Activated naive CD8-positive, alpha-beta T cell treated with anti-CD3 and anti-CD28 coated beads for 36 hours (primary cell): ENCODE measurements around the gene GADD45B. TPM values are rescaled to one million over a fixed set of nuclear protein-coding genes. Genes with fewer than 3 reads are reported as not detected.

Experiments used
- DNase-seq: peaks from one replicate; pipeline ENCODE4 v3.0.0; 2021
- H3K27ac Mint-ChIP-seq: one replicate; pipeline ENCODE4 v1.8.0; 2022; ENCODE audit warnings: mild to moderate bottlenecking, moderate library complexity, mixed read lengths
- H3K27me3 Mint-ChIP-seq: one replicate; pipeline ENCODE4 v1.8.0; 2022; ENCODE audit warnings: mild to moderate bottlenecking, mixed read lengths
- H3K36me3 Mint-ChIP-seq: one replicate; pipeline ENCODE4 v1.8.0; 2021; ENCODE audit warnings: mild to moderate bottlenecking, mixed read lengths
- H3K4me1 Mint-ChIP-seq: one replicate; pipeline ENCODE4 v1.8.0; 2021; ENCODE audit warnings: mixed read lengths
- H3K4me3 Mint-ChIP-seq: one replicate; pipeline ENCODE4 v1.8.0; 2022; ENCODE audit warnings: mild to moderate bottlenecking, moderate library complexity, mixed read lengths
- H3K9me3 Mint-ChIP-seq: one replicate; pipeline ENCODE4 v1.8.0; 2022; ENCODE audit warnings: mixed read lengths
- total RNA-seq, 2 experiments: library from RNA; stranded (reverse); gene quantifications; one replicate each; pipeline ENCODE4 v1.2.3, GENCODE V29; 2021

GADD45B gene
- total RNA-seq, 2 experiments from 2014 or later: 83.0 to 97.2 TPM

DNA sequence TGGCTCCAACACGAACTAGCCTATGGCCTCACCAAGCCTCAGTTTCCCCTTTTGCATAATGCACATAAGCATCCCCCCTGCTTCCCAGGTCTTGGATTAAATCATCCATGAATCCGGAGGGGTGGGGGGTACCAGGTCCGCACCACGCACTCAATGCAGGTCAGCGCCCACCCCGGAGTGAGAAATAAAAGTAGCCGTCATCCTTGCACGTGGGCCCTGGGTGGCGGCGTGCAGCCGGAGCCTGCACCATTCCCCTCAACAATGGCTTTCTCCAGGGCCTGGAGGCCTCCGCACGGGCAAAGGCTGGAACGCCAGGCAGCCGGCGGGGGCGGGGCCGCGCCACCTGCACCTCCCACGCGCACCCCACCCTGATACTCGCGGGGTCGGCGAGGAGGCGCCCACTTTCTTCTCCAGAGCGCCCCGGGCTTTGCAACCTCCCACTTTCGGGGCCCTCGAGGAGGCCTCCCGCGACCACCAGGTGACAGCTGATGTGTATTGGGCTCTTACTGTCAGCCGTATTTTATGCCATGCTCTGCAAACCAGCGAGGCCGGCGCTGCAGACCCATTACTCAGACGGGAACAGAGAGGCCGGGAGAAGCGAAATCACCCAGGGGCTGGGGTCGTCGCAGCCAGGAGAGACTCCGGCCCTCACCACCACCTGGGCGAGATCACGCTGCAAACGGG, 767 bp upstream of the GADD45B start:
- Mint-ChIP-seq H3K27ac (peak overlapping the region; percentile 98), H3K36me3 (peaks cover 29% of the 10 kb centered on the region), H3K4me3 (peak overlapping the region; percentile 100), H3K9me3 (no peaks in the 10 kb centered on the region), H3K27me3 (peaks cover 3% of the 10 kb centered on the region), H3K4me1 (peaks cover 23% of the 10 kb centered on the region)
- DNase-seq: peak; percentile 83

DNA sequence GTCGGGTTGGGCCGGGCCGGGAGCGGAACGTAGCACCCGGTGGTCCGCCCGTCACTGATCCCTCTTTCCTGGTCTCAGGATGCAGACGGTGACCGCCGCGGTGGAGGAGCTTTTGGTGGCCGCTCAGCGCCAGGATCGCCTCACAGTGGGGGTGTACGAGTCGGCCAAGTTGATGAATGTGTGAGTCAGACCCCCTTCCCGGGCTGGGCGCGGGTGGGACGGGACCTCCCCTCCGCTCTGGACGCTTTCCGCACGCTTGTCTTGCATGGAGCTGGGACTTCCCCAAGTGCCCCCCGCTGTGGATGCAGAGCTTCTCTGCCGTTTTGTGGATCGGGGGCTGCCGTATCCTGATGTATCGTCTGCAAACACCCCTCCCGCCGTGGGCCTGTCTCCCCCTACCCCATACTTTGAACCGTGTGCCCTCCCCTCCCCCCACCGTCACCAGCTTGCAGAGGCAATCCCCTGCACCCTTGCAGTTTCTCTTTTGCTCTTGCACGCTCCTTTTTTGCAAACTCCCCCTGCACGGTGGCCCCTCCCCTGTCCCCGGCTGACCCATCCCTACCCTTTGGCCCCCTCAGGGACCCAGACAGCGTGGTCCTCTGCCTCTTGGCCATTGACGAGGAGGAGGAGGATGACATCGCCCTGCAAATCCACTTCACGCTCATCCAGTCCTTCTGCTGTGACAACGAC, 669 bp downstream of the GADD45B start:
- Mint-ChIP-seq H3K36me3 (peaks cover 29% of the 10 kb centered on the region), H3K4me3 (peak overlapping the region; percentile 100), H3K4me1 (peaks cover 23% of the 10 kb centered on the region), H3K9me3 (peaks cover 2% of the 10 kb centered on the region), H3K27me3 (peaks cover 3% of the 10 kb centered on the region), H3K27ac (peak overlapping the region; percentile 98)
- peak; percentile 81 for DNase-seq

DNA sequence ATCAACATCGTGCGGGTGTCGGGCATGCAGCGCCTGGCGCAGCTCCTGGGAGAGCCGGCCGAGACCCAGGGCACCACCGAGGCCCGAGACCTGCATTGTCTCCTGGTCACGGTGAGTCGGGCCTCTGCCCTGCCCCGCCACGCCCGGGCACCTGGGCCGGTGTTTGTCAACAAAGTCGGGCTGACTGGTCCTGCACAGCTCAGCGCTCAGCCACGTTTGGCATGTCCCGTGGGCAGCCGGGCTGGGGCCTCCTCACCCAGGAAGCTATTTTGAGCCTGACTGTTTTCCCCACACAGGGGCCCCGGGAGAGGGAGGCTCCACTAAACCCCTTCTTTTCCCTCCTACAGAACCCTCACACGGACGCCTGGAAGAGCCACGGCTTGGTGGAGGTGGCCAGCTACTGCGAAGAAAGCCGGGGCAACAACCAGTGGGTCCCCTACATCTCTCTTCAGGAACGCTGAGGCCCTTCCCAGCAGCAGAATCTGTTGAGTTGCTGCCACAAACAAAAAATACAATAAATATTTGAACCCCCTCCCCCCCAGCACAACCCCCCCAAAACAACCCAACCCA, 1.3 kb downstream of the GADD45B start:
- no peak for DNase-seq
- H3K9me3 Mint-ChIP-seq: peaks cover 3% of the 10 kb centered on the region

DNA sequence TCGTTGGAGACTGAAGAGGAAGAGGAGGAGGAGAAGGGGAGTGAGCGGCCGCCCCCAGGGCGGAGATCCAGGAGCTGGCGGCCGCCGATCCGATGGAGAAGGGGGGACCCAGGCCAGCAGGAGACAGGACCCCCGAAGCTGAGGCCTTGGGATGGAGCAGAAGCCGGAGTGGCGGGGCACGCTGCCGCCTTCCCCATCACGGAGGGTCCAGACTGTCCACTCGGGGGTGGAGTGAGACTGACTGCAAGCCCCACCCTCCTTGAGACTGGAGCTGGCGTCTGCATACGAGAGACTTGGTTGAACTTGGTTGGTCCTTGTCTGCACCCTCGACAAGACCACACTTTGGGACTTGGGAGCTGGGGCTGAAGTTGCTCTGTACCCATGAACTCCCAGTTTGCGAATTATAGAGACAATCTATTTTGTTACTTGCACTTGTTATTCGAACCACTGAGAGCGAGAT, 1.8 kb downstream of the GADD45B start:
- Mint-ChIP-seq H3K4me1 (peaks cover 23% of the 10 kb centered on the region), H3K27me3 (peaks cover 3% of the 10 kb centered on the region), H3K36me3 (peaks cover 33% of the 10 kb centered on the region), H3K4me3 (peak overlapping the region; percentile 100), H3K9me3 (peaks cover 7% of the 10 kb centered on the region), H3K27ac (peak overlapping the region; percentile 98)
- DNase-seq: peak; percentile 33

More for the DNA sequence above, 1.3 kb downstream of the GADD45B start:
- peaks cover 23% of the 10 kb centered on the region for H3K4me1 Mint-ChIP-seq
- peak overlapping the region; percentile 100 for H3K4me3 Mint-ChIP-seq
- H3K27ac Mint-ChIP-seq: peak overlapping the region; percentile 98
- H3K36me3 Mint-ChIP-seq: peaks cover 29% of the 10 kb centered on the region
- peaks cover 3% of the 10 kb centered on the region for H3K27me3 Mint-ChIP-seq

DNA sequence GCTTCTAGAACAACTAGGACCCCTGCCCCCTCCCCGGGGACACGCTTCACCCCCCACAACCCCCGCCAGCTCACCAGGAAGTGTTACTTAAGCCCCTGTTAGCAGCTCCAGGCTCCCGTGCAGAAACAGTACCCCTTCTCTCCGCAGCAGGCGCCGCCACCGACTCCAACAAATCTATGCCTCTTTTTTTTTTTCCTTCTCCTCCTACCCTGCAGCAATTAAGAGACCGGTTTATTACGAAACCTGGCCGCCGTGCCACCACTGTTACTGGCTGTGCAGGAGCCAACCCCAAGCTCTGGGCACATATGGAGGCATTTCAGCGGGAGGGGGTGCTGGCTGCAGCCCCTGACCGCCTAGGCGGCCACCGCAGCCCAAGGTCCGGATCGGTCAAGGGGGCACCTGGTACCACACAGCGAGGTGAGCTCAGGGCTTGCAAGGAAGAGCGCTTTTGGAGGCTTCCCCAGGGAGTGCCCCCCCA, 2.4 kb downstream of the GADD45B start:
- peak overlapping the region; percentile 98 for H3K27ac Mint-ChIP-seq
- peak overlapping the region; percentile 100 for H3K4me3 Mint-ChIP-seq
- peaks cover 3% of the 10 kb centered on the region for H3K27me3 Mint-ChIP-seq
- H3K4me1 Mint-ChIP-seq: peaks cover 23% of the 10 kb centered on the region
- H3K9me3 Mint-ChIP-seq: peaks cover 12% of the 10 kb centered on the region
- peaks cover 36% of the 10 kb centered on the region for H3K36me3 Mint-ChIP-seq
- peak; percentile 61 for DNase-seq

DNA sequence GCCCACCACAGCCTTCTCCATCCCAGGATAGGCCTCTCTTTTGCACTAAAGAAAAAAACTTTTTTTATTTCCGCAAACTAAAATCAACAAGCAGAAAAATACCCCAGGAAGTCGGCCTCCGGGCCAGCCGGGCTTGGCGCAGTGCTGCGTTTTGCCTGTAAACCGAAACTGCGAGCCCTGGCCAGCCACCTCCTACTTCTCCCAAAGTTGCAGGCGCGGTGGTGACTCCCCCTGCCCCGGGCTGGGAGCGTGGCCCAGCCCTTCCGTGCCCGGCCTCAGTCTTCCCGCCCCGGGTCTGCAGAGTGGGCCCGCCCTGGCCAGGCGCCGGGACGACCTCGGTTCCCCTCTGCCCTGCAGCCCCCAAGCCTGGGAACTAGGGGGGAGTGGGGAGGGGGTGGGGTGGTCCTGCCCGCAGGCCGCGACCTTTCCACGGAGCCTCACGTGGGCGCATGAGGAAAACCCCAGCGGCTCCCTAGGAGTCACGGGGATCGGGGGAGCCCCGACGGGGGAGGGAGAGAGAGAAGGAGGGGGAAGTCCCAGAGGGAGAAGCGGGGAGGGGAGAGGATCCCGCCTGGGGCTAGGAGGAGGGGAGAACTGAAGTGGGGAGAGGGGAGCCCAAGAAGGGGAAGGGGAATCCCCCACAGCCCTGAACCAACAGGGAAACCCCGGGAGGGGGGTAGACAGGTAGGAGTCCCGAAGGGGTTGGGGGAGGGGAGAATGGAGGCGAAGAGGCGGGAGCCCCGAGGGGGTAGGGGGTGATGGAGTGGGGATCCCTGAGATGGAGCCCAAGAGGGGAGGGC, 3.0 kb downstream of the GADD45B start:
- Mint-ChIP-seq H3K4me3 (peak overlapping the region; percentile 100), H3K27me3 (peaks cover 3% of the 10 kb centered on the region), H3K4me1 (peaks cover 23% of the 10 kb centered on the region), H3K36me3 (peaks cover 39% of the 10 kb centered on the region), H3K27ac (peak overlapping the region; percentile 98), H3K9me3 (peaks cover 15% of the 10 kb centered on the region)
- DNase-seq: peak; percentile 79

DNA sequence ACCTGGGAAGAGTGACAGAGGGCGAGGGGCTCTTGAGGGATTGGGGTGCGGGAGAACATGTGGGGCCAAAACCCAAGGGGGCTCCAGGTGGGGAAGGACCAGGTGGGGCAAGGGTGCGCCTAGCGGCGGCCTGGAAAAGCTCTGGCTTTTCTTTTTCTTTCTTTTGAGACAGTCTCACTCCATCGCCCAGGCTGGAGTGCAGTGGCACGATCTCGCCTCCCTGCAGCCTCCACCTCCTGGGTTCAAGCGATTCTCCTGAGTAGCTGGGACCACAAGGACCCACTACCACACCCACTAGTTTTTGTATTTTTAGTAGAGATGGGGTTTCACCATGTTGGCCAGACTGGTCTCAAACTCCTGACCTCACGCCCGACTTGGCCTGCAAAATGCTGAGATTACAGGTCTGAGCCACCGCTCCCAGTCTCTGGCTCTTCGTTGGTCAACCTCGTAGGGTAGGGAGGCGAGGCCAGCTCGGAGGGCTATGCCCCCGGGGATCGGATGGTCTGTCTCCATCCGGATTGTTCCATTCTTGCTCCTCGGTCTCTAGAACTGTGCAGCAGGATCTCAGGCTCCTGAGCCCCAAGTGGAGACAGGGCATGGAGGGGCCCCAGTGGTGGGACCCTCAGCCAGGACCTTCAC, 3.7 kb downstream of the GADD45B start:
- H3K4me1 Mint-ChIP-seq: peaks cover 23% of the 10 kb centered on the region
- DNase-seq: no peak
- peak overlapping the region; percentile 62 for H3K27ac Mint-ChIP-seq
- peaks cover 21% of the 10 kb centered on the region for H3K9me3 Mint-ChIP-seq
- peaks cover 3% of the 10 kb centered on the region for H3K27me3 Mint-ChIP-seq
- peak overlapping the region; percentile 100 for H3K4me3 Mint-ChIP-seq
- peaks cover 40% of the 10 kb centered on the region for H3K36me3 Mint-ChIP-seq

DNA sequence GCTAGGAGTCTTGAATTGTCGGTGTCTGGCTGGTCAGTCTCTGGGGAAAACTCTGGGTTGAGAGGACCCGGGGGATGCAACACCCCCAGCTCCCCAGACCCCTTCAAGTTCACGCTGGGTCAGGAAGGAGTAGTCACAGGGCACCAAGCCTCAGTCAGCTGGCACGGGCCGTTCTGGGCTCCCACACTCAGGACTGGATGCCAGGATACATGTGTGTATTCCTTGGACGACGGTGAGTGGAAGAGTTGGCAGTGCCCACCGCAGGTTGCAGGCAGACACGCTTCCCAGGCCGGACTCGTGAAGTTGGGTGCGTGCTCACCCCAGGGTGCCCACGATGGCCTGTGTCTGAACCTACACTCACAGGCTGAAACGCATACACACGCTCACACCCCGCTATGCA, 5.5 kb downstream of the GADD45B start:
- Mint-ChIP-seq H3K36me3 (peaks cover 34% of the 10 kb centered on the region), H3K27me3 (peaks cover 3% of the 10 kb centered on the region), H3K4me1 (peaks cover 13% of the 10 kb centered on the region), H3K27ac (no peak overlapping the region), H3K9me3 (peaks cover 21% of the 10 kb centered on the region), H3K4me3 (no peak overlapping the region)
- DNase-seq: no peak

DNA sequence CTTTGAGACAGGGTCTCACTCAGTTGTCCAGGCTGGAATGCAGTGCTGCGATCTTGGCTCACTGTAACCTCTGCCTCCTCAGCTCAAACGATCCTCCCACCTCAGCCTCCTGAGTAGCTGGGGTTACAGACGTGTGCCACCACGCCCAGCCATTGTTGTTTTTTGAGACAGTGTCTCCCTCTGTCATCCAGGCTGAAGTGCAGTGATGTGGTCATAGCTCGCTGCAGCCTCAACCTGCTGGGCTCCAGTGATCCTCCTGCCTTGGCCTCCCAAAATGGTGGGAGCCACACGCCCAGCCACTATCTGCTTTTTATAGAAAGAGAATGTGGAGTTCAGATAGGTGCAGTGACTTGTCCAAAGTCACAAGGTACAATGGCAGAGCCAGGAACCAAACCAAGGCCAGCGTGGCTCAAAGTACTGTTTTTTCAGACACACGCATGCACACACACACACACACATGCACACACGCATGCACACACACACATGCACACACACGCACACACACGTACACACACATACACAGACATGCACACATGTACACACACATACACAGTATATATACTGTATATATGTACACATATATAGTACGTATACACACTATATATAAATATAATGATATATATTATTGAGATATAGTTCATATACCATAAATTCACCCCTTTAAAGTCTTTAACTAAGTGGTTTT, 6.6 kb downstream of the GADD45B start:
- no peak overlapping the region for H3K27ac Mint-ChIP-seq
- H3K36me3 Mint-ChIP-seq: peaks cover 23% of the 10 kb centered on the region
- H3K27me3 Mint-ChIP-seq: peaks cover 7% of the 10 kb centered on the region
- no peak for DNase-seq
- no peak overlapping the region for H3K4me3 Mint-ChIP-seq
- peaks cover 21% of the 10 kb centered on the region for H3K9me3 Mint-ChIP-seq
- peaks cover 13% of the 10 kb centered on the region for H3K4me1 Mint-ChIP-seq

DNA sequence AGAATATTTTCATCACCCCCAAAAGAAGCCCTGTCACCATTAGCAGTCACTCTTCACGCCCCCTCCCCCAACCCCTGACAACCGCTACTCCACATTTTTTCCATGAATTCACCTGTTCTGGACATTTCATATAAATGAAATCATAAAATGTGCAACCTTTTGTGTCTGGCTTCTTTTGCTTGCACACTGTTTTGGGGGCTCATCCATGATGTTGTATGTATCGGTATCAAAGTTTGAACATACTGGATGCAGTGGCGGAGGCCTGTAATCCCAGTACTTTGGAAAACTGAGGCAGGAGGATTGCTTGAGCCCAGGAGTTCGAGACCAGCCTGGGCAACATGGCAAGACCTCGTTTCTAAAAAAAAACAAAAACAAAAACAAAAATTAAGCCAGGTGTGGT, 7.2 kb downstream of the GADD45B start:
- Mint-ChIP-seq H3K9me3 (peaks cover 21% of the 10 kb centered on the region), H3K36me3 (peaks cover 18% of the 10 kb centered on the region), H3K27ac (no peak overlapping the region), H3K27me3 (peaks cover 13% of the 10 kb centered on the region), H3K4me1 (peaks cover 13% of the 10 kb centered on the region), H3K4me3 (no peak overlapping the region)
- no peak for DNase-seq

DNA sequence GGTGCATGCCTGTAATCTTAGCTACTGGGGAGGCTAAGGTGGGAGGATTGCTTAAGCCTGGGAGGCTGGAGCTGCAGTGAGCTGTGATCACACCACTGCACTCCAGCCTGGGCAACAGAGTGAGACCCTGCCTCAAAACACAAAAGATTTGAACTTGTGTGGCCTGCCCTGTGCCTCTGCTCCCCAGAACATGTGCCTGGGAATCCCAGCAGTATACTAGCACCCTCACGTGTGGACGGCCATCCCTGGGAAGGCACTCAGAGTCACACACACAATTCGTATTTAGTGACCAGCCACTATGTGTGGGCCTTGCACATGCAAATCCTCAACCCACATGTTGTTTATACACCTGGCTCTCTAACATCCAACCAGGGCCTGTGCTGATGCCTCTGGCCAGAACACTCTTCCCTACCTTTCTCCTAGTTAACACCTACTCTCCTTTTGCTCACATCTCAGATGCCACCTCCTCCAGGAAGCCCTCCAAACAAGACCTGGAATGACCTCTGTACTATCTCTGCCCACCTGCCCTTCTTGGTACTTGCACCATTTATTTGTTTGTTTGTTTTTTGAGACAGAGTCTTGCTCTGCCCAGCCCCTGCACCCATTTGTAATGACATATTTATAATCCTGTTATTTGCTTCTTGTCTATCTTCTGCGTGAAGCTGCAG, 7.7 kb downstream of the GADD45B start:
- no peak overlapping the region for H3K27ac Mint-ChIP-seq
- H3K4me3 Mint-ChIP-seq: no peak overlapping the region
- H3K4me1 Mint-ChIP-seq: peaks cover 12% of the 10 kb centered on the region
- H3K9me3 Mint-ChIP-seq: peaks cover 21% of the 10 kb centered on the region
- no peak for DNase-seq
- peaks cover 12% of the 10 kb centered on the region for H3K36me3 Mint-ChIP-seq
- H3K27me3 Mint-ChIP-seq: peaks cover 12% of the 10 kb centered on the region

DNA sequence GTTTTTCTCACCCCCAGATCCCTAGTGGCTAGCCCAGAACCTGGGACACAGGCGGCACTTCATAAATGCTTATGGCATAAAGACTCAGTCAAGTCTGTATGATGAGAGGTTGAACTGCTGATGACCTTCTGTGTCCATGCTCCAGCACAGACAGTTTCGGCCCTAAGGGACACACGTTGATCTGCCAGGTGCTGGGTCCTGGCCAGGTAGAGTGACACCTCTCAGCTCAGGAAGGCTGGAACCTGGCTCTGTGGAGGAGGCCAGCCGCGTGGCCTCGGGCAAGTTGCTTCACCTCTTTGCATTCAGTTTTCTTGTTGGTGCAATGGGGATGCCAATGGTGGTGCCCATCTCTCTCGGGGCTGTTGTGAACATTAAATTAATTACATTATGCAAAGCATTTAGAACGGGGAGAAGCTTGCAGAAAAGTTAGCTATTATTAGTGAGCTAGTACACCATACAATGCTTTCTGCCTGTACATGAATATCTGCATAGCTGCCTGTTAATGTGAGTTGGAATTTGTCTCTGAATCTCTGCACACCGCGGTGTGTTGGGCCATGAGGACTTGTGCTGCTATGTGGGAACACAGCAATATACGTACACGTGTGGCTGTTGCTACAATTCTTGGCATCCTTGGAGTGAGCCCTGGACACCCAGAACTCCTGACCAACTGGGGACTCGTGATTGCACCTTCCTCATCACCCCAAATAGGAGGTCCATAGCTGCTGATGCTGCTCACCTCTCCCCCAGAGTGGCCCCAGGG, 8.4 kb downstream of the GADD45B start:
- H3K4me1 Mint-ChIP-seq: peaks cover 11% of the 10 kb centered on the region
- H3K4me3 Mint-ChIP-seq: no peak overlapping the region

DNA sequence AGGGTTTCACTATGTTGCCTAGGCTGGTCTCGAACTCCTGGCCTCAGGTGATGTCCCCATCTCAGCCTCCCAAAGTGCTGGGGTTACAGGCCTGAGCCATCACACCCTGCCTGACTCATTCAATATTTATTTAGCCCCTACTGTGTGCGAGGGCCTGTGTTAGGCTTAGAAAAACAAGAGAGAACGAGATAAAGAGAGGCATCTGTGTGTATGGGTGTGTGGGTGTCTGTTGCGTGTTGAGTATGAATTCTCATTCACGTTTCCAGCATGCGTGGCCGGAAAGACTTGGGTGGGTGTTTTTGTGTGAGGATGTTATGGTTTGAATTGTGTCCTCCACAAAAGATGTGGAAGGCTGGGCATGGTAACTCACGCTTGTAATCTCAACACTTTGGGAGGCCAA, 9.5 kb downstream of the GADD45B start:
- H3K27me3 Mint-ChIP-seq: peaks cover 26% of the 10 kb centered on the region
- H3K4me3 Mint-ChIP-seq: no peak overlapping the region
- H3K9me3 Mint-ChIP-seq: peaks cover 21% of the 10 kb centered on the region
- no peak for DNase-seq
- H3K36me3 Mint-ChIP-seq: peaks cover 11% of the 10 kb centered on the region
- H3K27ac Mint-ChIP-seq: no peak overlapping the region
- H3K4me1 Mint-ChIP-seq: peaks cover 10% of the 10 kb centered on the region

More for the DNA sequence above, 8.4 kb downstream of the GADD45B start:
- Mint-ChIP-seq H3K27ac (no peak overlapping the region), H3K27me3 (peaks cover 15% of the 10 kb centered on the region), H3K36me3 (peaks cover 11% of the 10 kb centered on the region), H3K9me3 (peaks cover 21% of the 10 kb centered on the region)
- no peak for DNase-seq
